GM21619 (cell line): ENCODE data around the gene IL3RA.
"Not testable (repeated sequence)": the region's sequence is repeated elsewhere in the genome, so short reads cannot be mapped to it uniquely, and the experiment has no call there.

Experiments used
- ATAC-seq: cut with Tn5 transposase; IDR thresholded peaks from one replicate; pipeline ENCODE4 v1.9.1; 2021; ENCODE audit not compliant: unreplicated experiment

IL3RA gene

GRCh38 chrX:1421433-1422134, 85.0 kb downstream of the IL3RA start:
- no peak for ATAC-seq

- no peak for ATAC-seq
Observed at GRCh38 chrX:1422135-1422465, 85.5 kb downstream of the IL3RA start.

GRCh38 chrX:1423215-1423614, 86.6 kb downstream of the IL3RA start:
- no peak for ATAC-seq

GRCh38 chrX:1424147-1424851, 87.7 kb downstream of the IL3RA start:
- ATAC-seq, result no peak

- no peak for ATAC-seq
Observed at GRCh38 chrX:1425381-1425780, 88.8 kb downstream of the IL3RA start.

- not testable (repeated sequence) for ATAC-seq
Observed at GRCh38 chrX:1426321-1426720, 89.7 kb downstream of the IL3RA start.

GRCh38 chrX:1427756-1428155, 91.2 kb downstream of the IL3RA start:
- no peak for ATAC-seq

- no peak for ATAC-seq
Observed at GRCh38 chrX:1430451-1430850, 93.9 kb downstream of the IL3RA start.
